ENCODE measurements around the gene BARHL2. TPM values are rescaled to one million over a fixed set of nuclear protein-coding genes. Genes with fewer than 3 reads are reported as not detected.

Gene BARHL2
- total RNA-seq, 3 donors from 2014 or later: not detected

DNA sequence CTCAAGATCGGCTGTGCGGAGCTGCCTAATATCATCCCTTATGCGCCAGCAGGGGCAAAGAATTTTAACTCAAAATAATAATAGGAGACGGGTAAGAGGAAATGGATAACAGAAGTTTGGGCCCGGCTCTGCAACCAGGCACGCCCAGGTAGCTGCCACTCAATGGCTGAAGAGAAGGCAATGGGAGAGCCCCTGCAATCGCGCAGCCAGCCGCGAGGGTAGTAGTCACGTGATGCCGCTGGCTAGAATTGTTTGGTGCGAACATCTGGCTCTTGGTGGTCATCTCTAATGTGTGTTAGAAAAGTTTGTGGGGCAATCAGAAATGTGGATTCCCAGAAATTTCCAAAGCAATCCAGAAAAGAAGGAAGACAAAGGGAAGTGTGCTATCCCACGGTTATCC, 12.3 kb downstream of the BARHL2 start:
- Histone ChIP-seq H3K27me3 (peaks cover 0 to 85% of the 10 kb centered on the region in 2 donors), H3K36me3 (no peaks in the 10 kb centered on the region), H3K4me3 (no peak overlapping the region), H3K9me3 (no peaks in the 10 kb centered on the region), H3K4me1 (peaks cover 0 to 11% of the 10 kb centered on the region in 2 donors), H3K27ac (no peak overlapping the region)
- intact Hi-C loops (cut with DNase I; ENCODE audit: low total_unique reads): no loop called here
- TF ChIP-seq POLR2A (IDR thresholded peaks at IDR 0.05): no peak
- TF ChIP-seq POLR2AphosphoS5 (IDR thresholded peaks at IDR 0.05): no peak
- TF ChIP-seq, protein P1, sequence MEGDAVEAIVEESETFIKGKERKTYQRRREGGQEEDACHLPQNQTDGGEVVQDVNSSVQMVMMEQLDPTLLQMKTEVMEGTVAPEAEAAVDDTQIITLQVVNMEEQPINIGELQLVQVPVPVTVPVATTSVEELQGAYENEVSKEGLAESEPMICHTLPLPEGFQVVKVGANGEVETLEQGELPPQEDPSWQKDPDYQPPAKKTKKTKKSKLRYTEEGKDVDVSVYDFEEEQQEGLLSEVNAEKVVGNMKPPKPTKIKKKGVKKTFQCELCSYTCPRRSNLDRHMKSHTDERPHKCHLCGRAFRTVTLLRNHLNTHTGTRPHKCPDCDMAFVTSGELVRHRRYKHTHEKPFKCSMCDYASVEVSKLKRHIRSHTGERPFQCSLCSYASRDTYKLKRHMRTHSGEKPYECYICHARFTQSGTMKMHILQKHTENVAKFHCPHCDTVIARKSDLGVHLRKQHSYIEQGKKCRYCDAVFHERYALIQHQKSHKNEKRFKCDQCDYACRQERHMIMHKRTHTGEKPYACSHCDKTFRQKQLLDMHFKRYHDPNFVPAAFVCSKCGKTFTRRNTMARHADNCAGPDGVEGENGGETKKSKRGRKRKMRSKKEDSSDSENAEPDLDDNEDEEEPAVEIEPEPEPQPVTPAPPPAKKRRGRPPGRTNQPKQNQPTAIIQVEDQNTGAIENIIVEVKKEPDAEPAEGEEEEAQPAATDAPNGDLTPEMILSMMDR (IDR thresholded peaks at IDR 0.05): no peak
- DNase-seq (ENCODE audit: low spot score in 2 of 2): no peak

DNA sequence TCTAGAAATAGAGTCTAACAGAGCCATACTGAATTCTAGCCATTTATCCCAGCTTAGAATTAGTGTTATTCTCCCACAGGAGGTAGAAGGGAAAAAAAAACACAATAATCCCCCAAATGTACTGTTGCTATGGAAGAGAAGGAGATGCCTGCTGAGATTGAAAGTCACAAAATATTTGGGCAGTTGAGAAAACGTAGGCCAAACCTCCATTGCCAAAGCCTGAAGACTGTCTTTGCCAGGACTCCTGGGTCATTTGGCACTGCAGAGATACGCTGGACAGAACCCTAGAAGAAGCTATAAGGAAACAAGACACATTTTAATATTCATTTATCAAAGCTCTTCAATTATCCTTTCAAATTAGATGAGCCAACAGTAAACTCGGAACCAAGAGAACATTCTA, 22.3 kb downstream of the BARHL2 start:
- intact Hi-C loops (cut with DNase I; ENCODE audit: low total_unique reads): no loop called here
- Histone ChIP-seq H3K36me3 (no peaks in the 10 kb centered on the region), H3K27ac (no peak overlapping the region), H3K27me3 (peaks cover 0 to 19% of the 10 kb centered on the region in 2 donors), H3K4me3 (no peak overlapping the region), H3K4me1 (no peaks in the 10 kb centered on the region), H3K9me3 (no peaks in the 10 kb centered on the region)
- TF ChIP-seq POLR2AphosphoS5 (IDR thresholded peaks at IDR 0.05) (no peak), POLR2A (IDR thresholded peaks at IDR 0.05) (no peak)
- TF ChIP-seq, protein P1 (IDR thresholded peaks at IDR 0.05): no peak
- DNase-seq (ENCODE audit: low spot score in 2 of 2): no peak

- H3K27me3 ChIP-seq: peaks cover 0 to 6% of the 10 kb centered on the region in 2 donors
- no peaks in the 10 kb centered on the region for H3K36me3 ChIP-seq
- no peak for TF ChIP-seq POLR2AphosphoS5 (IDR thresholded peaks at IDR 0.05)
- no peak for TF ChIP-seq POLR2A (IDR thresholded peaks at IDR 0.05)
- TF ChIP-seq, protein P1 (IDR thresholded peaks at IDR 0.05): no peak
- no peak overlapping the region for H3K4me3 ChIP-seq
- no peak for DNase-seq (ENCODE audit: low spot score in 2 of 2)
- H3K27ac ChIP-seq: no peak overlapping the region
- no peaks in the 10 kb centered on the region for H3K9me3 ChIP-seq
- intact Hi-C loops (cut with DNase I; ENCODE audit: low total_unique reads): no loop called here
- H3K4me1 ChIP-seq: no peaks in the 10 kb centered on the region
Observed at GRCh38 chr1:90687747-90688146, 29.4 kb downstream of the BARHL2 start.

GRCh38 chr1:90675161-90675847, 41.8 kb downstream of the BARHL2 start:
- Histone ChIP-seq H3K9me3 (peaks cover 6 to 19% of the 10 kb centered on the region in 2 donors), H3K36me3 (no peaks in the 10 kb centered on the region), H3K4me3 (no peak overlapping the region), H3K4me1 (no peaks in the 10 kb centered on the region), H3K27me3 (no peaks in the 10 kb centered on the region), H3K27ac (no peak overlapping the region)
- DNase-seq (ENCODE audit: low spot score in 2 of 2): no peak
- no peak for TF ChIP-seq POLR2A (IDR thresholded peaks at IDR 0.05)
- TF ChIP-seq POLR2AphosphoS5 (IDR thresholded peaks at IDR 0.05): no peak
- TF ChIP-seq, protein P1 (IDR thresholded peaks at IDR 0.05): no peak
- intact Hi-C loops (cut with DNase I; ENCODE audit: low total_unique reads): no loop called here

- Histone ChIP-seq H3K27ac (no peak overlapping the region), H3K36me3 (no peaks in the 10 kb centered on the region), H3K4me3 (no peak overlapping the region), H3K4me1 (no peaks in the 10 kb centered on the region), H3K27me3 (no peaks in the 10 kb centered on the region), H3K9me3 (peaks cover 6 to 19% of the 10 kb centered on the region in 2 donors)
- intact Hi-C loops (cut with DNase I; ENCODE audit: low total_unique reads): no loop called here
- DNase-seq (ENCODE audit: low spot score in 2 of 2): no peak
- TF ChIP-seq, protein P1 (IDR thresholded peaks at IDR 0.05): no peak
Observed at GRCh38 chr1:90671741-90672140, 45.4 kb downstream of the BARHL2 start.

Measured in breast epithelium (tissue), 4 donors.